Psoas muscle (tissue), 8 donors: Measurements from ENCODE around the gene SEPSECS. TPM values are rescaled to one million over a fixed set of nuclear protein-coding genes. Genes with fewer than 3 reads are reported as not detected.

Experiments
- ATAC-seq, 4 donors: fragments of 200-7000 bp; cut with Tn5 transposase; one replicate each; pipeline ENCODE4 v1.9.1; 2020; ENCODE audit warnings: moderate library complexity in 3 of 4, mild to moderate bottlenecking in 2 of 4
- DNase-seq, 2 donors: peaks; one replicate each; pipeline ENCODE4 v3.0.0-alpha.2; 2020
- H3K27ac ChIP-seq: fragments of 200-600 bp; one replicate; pipeline ENCODE4 v1.8.0; 2022
- H3K27me3 ChIP-seq, 3 donors: fragments of 200-600 bp in 1 of 3; one replicate each; pipeline versions ENCODE4 v1.6.1 to v1.8.0; 2013 to 2022; ENCODE audit warnings: low read length in 2 of 3, mild to moderate bottlenecking in 2 of 3, moderate library complexity in 1 of 3; ENCODE audit not compliant: insufficient read depth in 3 of 3
- H3K36me3 ChIP-seq, 2 donors: fragments of 200-600 bp in 1 of 2; one replicate each; pipeline versions ENCODE4 v1.6.1 to v1.8.0; 2013 to 2022; ENCODE audit warnings: low read depth in 1 of 2, mild to moderate bottlenecking in 1 of 2, moderate library complexity in 1 of 2; ENCODE audit not compliant: insufficient read depth in 1 of 2
- H3K4me1 ChIP-seq: fragments of 200-600 bp; one replicate; pipeline ENCODE4 v1.8.0; 2022
- H3K4me3 ChIP-seq: fragments of 200-600 bp; one replicate; pipeline ENCODE4 v1.8.0; 2022; ENCODE audit warnings: mild to moderate bottlenecking
- H3K9me3 ChIP-seq: fragments of 200-600 bp; one replicate; pipeline ENCODE4 v1.8.0; 2022
- WGBS, 3 donors: extraction: QIAGEN DNeasy Blood & Tissue Kit; methylation state at CpG; one replicate each; pipeline versions ENCODE4 v1.1.6 to v1.1.7; 2013; 5-methylcytosine and 5-hydroxymethylcytosine counted together
- intact Hi-C, 2 donors: fragments of 100-400 bp; cut with DNase I; formaldehyde crosslinking; loops; one replicate each; pipeline versions ENCODE4 v1.11.0 to v1.14.2; 2022
- polyA plus RNA-seq, 3 donors: library from polyadenylated mRNA; stranded (reverse); fragments of 200-250 nt; gene quantifications; one replicate each; pipeline ENCODE4 v1.2.3, GENCODE V29; 2013
- total RNA-seq, 4 donors: library from RNA; stranded (reverse); fragmentation: NEBNext Ultra II Directional in 2 of 4; extraction: Animal tissue kit (Norgen Biotek cat#: 25700) in 2 of 4; gene quantifications; one replicate each; pipeline versions ENCODE4 v1.2.1 to v1.2.4, GENCODE V29; 2021 to 2023
- TF ChIP-seq, protein P1 (sequence below): fragments of 200-600 bp; IDR thresholded peaks from one replicate; pipeline ENCODE4 v1.8.0; 2022; ENCODE audit warnings: antibody characterized with exemption
- donor health status: healthy with polysubstance abuse.
- donor health status: DM: no; HTN: no; CAD: no; lungs with moderate emphysema.
- donor health status: Bipolar disorder and iron deficiency.
- donor health status: healthy.
- donor health status: DM: yes; HTN: yes; CAD: no.
- donor health status: DM: no; HTN: no; CAD: no.
- donor health status: DM: no; HTN: no; CAD: no.
- donor health status: DM: yes; HTN: yes; CAD: no.

The SEPSECS gene
- total and polyA plus RNA-seq, 7 donors = 1.4 to 5.7 (median 4.3) TPM

DNA sequence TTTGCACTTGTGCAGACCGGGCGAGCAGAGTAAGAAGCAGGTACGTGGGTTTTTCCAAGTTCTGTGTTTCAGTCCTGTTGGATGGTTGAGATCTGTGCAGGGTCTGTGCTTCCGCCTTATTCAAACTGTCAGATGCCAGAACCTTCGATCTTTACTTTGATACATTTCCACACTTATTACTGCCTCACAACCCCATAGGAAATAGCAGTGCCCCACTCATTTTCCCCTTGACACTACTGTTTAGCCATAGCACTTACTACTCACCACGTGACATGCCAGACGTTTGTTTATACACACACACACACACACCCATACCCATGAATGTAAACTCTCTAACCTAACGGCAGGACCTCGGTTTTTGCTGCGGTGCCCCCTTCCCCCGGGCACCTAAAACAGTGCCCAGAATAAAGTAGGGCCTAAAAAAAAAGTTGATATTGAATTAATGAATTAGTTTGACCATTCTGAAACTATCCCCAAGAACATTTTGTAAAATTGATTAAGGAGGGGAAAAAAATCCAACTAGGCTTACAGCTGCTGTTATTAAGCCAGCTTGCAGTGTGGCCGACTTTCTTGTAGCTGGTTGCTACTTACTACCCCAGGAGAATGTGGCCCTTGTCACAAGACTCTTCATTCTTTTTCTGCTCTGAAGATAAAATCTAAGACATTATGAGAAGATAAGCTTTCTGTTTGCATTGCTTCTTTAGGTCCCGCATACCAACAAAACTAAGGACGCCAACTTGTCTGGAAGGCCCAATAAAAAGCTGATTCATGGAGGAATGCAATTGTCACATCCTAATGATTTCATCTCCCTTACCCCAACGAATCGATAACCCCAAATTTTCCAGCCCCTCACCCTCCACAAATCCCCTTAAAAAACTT, 704 bp upstream of the SEPSECS start:
- Histone ChIP-seq H3K27ac (peak overlapping the region; percentile 98), H3K9me3 (no peaks in the 10 kb centered on the region), H3K27me3 (no peaks in the 10 kb centered on the region), H3K4me1 (peaks cover 27% of the 10 kb centered on the region), H3K4me3 (peak overlapping the region; percentile 98), H3K36me3 (peaks cover 0 to 10% of the 10 kb centered on the region in 2 donors)
- peak; percentile 50 to 65 (median 60) for ATAC-seq
- intact Hi-C loops = loop anchor here (5.0 to 10.0 kb wide), 3 partner anchors 151 to 214 kb away; partner anchors contain the start of genes ZCCHC4 (in 2 of the 2) and ANAPC4 (in 1 of the 2)
- TF ChIP-seq, protein P1, sequence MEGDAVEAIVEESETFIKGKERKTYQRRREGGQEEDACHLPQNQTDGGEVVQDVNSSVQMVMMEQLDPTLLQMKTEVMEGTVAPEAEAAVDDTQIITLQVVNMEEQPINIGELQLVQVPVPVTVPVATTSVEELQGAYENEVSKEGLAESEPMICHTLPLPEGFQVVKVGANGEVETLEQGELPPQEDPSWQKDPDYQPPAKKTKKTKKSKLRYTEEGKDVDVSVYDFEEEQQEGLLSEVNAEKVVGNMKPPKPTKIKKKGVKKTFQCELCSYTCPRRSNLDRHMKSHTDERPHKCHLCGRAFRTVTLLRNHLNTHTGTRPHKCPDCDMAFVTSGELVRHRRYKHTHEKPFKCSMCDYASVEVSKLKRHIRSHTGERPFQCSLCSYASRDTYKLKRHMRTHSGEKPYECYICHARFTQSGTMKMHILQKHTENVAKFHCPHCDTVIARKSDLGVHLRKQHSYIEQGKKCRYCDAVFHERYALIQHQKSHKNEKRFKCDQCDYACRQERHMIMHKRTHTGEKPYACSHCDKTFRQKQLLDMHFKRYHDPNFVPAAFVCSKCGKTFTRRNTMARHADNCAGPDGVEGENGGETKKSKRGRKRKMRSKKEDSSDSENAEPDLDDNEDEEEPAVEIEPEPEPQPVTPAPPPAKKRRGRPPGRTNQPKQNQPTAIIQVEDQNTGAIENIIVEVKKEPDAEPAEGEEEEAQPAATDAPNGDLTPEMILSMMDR = no peak
- WGBS, 3 donors = 5 to 14% (median 8%) methylated on average over 16 of the region's 16 CpGs
- DNase-seq = no peak

DNA sequence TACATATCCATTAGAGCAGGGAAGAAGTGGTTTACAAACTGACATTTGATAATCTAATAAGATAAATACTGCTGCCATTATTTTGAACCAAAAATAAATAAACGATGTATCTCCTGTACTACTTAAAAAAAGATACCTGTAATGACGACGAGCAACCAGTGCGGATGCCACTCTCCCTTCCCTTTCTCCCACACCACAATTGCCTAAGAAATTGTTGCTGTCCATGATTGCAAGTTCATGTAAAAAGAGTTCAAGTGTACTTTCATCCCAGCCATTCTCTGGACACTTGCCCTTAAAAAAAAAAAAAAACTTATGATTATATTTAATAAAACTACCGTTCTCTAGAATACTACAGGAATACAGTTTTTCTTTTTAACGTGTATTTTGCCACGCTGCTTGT, 1.4 kb downstream of the SEPSECS start:
- H3K9me3 ChIP-seq = no peaks in the 10 kb centered on the region
- no peak for ATAC-seq
- intact Hi-C loops = no loop called here
- H3K27me3 ChIP-seq = no peaks in the 10 kb centered on the region
- H3K4me3 ChIP-seq = peak overlapping the region; percentile 98
- no peak overlapping the region for H3K27ac ChIP-seq
- peaks cover 27% of the 10 kb centered on the region for H3K4me1 ChIP-seq
- 84 to 92% (median 86%) methylated on average over 7 of the region's 7 CpGs for WGBS, 3 donors
- TF ChIP-seq, protein P1 = no peak
- peaks cover 2 to 29% of the 10 kb centered on the region in 2 donors for H3K36me3 ChIP-seq
- no peak for DNase-seq

DNA sequence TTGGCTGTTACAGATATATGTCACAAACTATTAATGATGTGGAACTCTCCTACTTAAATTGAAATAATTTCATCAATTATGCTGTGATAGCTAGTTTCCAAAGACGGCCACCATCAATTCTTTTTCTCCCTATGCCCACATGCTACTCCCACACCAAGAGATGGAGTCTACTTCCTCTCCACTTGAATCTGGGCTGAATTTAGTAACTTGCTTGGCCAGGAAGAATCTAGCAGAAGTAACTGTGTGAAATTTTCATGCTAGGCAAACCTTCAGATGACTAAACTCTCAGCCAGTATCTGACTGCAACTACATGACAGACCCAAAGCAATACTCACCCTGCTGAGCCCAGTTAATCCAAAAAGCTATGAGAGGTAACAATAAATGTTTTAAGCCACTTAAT, 3.2 kb downstream of the SEPSECS start:
- intact Hi-C loops = no loop called here
- WGBS, 3 donors = 80 to 94% (median 89%) methylated on average over 1 of the region's 1 CpG

DNA sequence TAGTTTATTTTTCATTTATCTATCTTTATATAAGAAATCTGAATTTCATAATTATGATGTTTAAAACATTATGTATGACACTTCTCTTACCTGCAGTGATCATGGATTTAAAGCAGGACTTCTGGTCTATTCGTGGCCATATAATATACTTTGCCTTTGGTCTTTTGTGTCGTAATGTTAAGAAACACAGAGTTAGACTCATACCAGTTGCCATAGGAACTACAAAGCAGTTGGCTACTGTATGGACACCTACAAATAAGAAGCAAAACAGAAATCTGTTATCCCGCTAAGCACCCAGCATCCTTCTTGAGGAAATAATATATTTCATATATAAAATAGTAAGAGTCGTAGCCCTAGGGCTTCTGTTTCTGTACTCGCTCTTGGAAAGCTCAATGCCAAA, 4.3 kb downstream of the SEPSECS start:
- Histone ChIP-seq H3K4me1 (peaks cover 7% of the 10 kb centered on the region), H3K4me3 (no peak overlapping the region), H3K27ac (no peak overlapping the region), H3K36me3 (peaks cover 2 to 37% of the 10 kb centered on the region in 2 donors), H3K9me3 (no peaks in the 10 kb centered on the region), H3K27me3 (no peaks in the 10 kb centered on the region)
- 93 to 95% (median 94%) methylated on average over 5 of the region's 5 CpGs for WGBS, 3 donors
- intact Hi-C loops = no loop called here
- ATAC-seq (no peak), DNase-seq (no peak)
- TF ChIP-seq, protein P1 = no peak

More for the DNA sequence above, 3.2 kb downstream of the SEPSECS start:
- peaks cover 2 to 26% of the 10 kb centered on the region in 2 donors for H3K36me3 ChIP-seq
- H3K27me3 ChIP-seq = no peaks in the 10 kb centered on the region
- no peak overlapping the region for H3K4me3 ChIP-seq
- peaks cover 13% of the 10 kb centered on the region for H3K4me1 ChIP-seq
- DNase-seq (no peak), ATAC-seq (no peak)
- no peak overlapping the region for H3K27ac ChIP-seq
- TF ChIP-seq, protein P1 = no peak
- H3K9me3 ChIP-seq = no peaks in the 10 kb centered on the region
